Endometrium (tissue), 2 donors: ENCODE data around the gene FRMD1.
A peak's percentile ranks its signal among the peaks of the same experiment; 100 is the strongest.

Source experiments
- FAIRE-seq: peaks from 2 replicates; lab custom pipeline; 2012; peaks lifted over from hg19 to GRCh38; lab: Jason Lieb, UNC
- donor health status: control.
- donor health status: control.

Gene FRMD1

GRCh38 chr6:168043193-168043847 is 35.7 kb downstream of the FRMD1 start:
- no peak for FAIRE-seq

DNA sequence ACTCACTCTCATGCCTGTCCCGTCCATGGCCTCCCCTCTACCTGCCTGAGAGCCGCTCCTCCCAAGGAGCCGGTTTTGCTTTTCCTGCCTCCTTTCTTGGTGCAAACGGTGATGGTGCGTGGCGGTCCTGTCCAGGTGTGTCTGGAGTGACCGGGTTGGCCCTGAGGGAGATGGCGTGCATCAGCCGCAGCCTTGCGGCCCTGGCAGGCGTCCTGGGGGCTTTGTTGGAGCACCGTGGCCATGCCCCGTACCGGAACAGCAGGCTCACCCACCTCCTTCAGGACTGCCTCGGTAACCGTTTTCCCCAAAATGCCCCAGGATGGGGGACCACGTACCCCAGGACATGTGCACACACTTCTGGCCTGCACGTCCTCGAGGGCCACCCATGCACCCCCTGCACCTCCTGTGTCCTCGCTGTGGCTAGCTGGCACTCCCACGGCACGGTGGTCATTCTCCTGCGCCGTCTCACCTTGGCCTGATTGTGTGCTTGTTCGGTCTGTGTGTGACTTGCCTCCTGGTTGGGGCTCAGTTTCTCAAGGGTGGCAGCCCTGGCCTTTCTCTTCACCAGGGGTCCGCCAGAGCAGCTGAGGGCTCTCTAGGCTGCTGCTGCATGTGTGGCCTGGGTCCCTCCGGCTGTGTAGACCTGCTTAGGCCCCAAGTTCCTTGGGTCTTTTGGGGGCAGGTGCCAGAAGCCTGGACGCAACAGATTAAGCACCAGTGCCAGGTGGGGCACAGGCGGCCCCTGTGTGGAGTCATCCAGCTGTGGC is 36.4 kb downstream of the FRMD1 start:
- FAIRE-seq, result no peak

GRCh38 chr6:168041928-168042327 is 37.1 kb downstream of the FRMD1 start:
- FAIRE-seq, result no peak

DNA sequence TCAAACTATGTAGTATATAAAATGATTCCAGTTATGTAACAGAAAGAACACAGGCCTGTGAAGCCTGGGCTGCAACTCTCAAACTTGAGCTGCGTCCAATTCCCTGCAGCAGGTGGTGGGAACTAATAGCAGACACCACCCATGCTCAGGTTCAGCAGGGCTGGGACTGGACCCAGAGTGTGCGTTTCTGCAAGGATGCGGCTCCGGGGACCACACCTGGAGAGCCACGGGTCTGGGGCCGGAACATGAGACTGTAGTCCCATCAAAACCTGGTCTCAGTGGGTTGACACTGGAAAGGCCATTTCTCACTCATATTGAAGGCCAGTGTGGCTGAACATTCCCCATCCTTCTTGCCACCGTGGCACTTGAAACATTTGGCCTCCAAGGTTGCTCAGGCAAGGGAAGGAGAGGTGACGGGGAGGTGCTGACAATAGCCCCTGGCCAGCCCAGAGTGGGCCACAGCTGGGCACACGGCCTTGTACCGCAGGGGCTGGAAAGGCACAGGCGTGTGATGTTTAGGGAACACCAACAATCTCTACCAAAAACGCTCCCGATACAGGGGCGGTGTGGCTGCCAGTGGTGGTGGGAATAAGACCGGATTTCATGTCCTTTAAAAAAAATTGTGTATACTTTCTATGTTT is 38.0 kb downstream of the FRMD1 start:
- FAIRE-seq, result no peak

- no peak for FAIRE-seq
Measured at GRCh38 chr6:168039849-168040248, 39.2 kb downstream of the FRMD1 start.

DNA sequence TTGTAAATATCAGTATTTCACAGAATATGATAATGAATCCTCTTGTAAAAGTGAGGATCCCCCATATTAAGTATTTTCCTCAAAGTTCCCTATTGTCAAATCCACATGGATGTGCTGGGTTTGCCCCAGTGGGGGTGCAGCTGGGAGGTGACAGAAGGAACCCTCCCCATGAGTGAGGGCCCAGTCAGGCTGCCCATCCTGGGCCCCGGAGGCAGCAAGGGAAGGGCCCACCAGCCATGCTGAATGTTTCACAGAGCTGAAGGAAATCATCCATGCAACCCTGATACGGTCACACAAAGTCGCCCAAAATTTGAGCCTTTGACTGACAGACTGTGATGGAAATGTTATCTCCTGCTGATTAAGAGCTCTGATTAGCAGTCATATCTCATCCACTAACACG is 39.7 kb downstream of the FRMD1 start:
- FAIRE-seq, result no peak

GRCh38 chr6:168038576-168039140 is 40.4 kb downstream of the FRMD1 start:
- no peak for FAIRE-seq

DNA sequence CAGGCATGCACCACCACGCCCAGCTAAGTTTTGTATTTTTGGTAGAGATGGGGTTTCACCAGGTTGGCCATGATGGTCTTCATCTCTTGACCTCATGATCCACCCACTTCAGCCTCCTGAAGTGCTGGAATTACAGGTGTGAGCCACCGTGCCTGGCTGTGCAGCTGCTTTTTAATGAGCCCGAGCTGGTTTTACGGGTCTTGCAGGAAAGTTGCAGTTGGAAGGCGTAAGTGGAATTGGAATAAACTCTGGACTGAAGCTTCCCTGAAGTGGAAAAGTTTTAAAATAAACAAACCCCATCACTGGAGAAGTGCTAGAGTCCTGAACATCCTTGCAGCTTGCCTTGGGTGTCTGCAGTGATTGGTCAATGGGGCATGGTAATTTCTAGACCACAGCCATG is 41.2 kb downstream of the FRMD1 start:
- FAIRE-seq, result no peak

GRCh38 chr6:168037242-168037641 is 41.8 kb downstream of the FRMD1 start:
- no peak for FAIRE-seq

DNA sequence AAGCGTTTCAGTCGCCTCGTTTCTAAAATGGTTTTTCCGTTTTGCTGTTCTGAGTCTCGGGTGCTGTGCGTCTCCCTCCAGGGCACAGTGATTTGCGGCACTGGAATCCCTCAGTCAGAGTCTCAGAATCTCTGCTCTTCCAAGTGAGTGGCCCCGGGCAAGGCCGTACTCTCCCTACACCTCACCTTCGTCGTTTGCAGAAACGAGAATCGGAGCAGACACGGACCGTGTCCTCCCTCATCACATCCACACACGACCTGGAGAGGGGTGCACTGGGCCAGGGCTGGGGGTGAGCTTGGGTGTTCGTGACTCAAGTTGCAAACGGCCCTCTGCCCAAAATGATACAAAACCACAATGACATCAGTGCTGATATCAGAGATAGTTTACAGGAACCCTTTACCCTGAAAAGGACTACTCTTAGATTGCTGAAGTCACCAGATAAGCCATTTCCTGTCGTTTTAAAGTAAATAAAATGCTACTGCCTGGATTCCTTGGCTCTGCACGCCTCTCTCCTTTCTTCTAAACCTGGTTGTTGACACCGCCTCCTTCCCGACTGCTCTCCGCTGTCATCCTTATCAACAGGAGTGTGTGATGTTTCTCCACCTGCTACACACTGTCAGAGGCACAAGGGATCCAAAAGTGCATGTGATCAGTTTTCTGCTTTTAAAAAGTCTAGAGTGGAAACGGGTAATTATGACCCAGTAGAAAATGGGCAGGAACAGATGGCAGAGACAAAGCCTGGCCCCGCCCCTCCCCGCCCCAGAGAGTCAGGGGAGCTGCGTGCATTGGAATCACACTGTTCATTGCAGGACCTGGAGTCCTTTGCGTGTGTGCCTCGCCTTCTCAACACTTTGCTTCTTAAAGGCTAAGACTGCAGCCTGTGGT is 43.1 kb downstream of the FRMD1 start:
- no peak for FAIRE-seq

GRCh38 chr6:168035098-168035660 is 43.8 kb downstream of the FRMD1 start:
- no peak for FAIRE-seq

DNA sequence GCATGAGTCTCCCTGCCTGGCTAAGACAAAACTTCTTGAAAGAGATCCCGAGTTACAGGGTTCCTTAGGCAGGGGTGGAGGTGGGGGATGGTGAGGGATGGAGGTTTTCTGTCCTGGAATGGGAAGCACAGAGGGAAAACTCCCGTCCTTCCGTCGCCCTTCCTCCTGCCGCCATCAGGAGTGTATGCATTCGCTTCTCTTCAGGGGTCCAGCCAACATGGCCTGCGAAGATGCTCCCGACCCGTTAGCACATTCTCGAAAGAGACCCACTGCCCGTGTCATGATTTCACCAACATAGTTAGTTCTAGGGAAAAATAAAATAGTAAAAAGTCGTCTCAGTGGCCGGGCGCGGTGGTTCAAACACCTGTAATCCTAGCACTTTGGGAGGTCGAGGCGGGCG is 44.5 kb downstream of the FRMD1 start:
- no peak for FAIRE-seq

DNA sequence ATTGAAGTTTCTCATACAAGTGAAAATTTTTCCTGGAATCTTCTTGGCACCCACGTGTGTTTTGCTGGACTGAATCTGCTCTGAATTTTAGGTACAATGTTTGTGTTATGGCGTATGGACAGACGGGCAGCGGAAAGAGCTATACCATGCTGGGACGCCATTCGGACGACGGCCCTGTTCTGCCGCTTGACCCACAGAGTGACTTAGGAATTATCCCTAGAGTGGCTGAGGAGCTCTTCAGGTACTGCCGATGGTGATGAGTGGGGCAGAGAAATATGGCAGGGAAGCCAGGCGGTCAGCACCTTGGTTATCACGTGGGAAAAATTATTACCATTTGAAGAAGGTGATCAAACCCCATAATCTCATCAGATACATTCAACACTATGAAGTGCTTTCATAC is 45.2 kb downstream of the FRMD1 start:
- FAIRE-seq, result no peak

DNA sequence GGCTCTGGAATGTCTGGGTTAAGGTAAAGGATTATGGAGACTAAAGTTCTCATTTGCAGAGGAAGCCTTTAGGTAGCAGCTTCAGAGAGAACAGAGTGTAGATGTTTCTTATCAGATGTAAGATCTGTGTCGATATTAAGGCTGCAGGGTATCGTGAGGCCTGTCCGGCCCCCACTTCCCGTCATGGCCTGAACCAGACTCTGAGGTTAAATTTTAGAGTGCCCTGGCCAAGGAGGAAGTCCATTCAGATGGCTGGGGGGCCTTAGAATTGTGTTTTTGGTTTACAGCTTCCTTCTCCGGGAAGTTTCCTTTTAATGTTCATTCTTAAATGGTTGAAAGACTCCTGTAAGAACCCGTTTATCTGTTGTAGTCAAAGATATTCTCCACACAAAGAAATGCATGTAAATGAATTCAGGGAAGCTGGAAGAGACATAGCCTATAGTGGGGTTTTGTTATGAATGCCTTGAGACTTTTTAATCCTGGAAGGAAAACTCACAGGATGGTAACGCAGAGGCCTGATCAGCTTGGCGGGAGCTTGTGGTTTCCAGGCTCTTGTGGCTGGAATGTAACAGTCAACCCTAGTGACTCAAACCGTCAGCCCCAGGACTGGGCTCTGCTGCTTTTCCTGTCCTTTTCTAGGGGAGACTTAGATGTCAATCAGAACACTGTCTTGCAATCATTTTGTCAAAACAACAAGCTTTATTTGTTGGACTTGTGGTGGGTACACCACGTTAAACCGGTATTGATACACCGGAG is 46.8 kb downstream of the FRMD1 start:
- peak; percentile 26 for FAIRE-seq

DNA sequence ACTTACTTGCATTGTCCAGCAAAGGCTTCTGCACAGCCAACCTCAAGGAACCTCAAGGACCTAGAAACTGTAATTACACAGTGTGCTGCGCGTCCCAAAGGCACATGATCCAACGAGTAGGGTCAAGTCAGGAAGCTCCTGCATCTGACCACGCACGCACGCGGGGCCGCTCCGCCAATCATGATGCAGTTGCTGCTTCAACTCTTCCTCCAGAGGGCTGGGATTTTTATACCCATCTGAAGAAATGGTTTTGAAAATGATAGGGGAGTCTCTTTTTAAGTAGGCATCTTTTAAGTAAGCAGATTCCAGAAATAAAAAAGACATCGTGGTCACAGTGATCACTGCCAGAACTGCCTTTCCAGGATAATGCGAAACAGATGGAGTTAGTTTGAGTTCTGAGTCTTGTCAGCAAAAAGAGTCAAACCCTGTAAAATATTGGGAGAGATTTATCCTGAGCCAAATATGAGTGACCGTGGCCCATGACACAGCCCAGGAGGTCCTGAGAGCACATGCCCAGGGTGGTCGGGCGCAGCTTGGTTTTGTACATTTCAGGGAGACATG is 47.5 kb downstream of the FRMD1 start:
- FAIRE-seq, result peak; percentile 93

DNA sequence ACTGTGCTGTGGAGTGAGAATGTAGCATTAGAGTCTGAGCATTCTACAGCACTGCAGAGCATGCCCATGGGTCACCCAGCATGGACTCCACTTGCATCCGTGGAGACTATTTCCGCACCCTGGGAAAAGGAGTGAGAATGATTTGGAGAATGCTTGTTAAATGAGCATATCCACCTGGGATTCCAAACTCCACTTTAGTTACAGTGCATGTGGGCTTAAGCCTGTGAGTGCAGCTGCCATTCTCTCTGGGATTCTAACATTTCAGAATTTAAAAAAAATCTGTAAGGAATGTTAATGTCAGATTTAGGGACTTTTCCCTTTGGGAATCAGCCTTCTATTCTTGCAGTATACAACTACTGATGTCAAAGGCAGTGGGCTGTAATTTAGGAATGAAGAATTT is 48.1 kb downstream of the FRMD1 start:
- FAIRE-seq, result no peak

GRCh38 chr6:168030218-168030746 is 48.7 kb downstream of the FRMD1 start:
- no peak for FAIRE-seq

GRCh38 chr6:168029459-168030217 is 49.4 kb downstream of the FRMD1 start:
- no peak for FAIRE-seq

DNA sequence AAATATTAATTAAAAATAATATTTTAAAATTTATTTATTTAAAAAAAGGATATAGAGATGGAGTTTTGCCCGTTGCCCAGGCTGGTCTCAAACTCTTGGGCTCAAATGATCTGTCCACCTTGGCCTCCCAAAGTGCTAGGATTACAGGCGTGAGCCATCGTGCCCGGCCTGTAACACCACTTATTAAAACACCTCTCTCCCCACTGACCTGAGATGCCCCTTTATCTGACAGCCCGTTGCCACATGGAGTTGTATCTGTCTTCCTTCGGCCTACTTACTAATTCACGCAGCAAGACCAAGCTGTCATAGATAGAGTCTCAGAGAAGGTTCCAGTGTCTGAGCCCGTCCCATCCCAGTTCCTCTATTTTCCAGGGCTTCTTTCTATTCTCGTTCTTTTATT is 50.8 kb downstream of the FRMD1 start:
- FAIRE-seq, result no peak

- no peak for FAIRE-seq
Measured at GRCh38 chr6:168027521-168027920, 51.5 kb downstream of the FRMD1 start.
